Mesothelial cell of epicardium (in vitro differentiated cells): ENCODE results near the gene ALDH1B1. TPM values are rescaled to one million over a fixed set of nuclear protein-coding genes. Genes with fewer than 3 reads are reported as not detected.
A peak's percentile ranks its signal among the peaks of the same experiment; 100 is the strongest.

Experiments used
- DNase-seq, 2 experiments: peaks; one replicate each; pipeline ENCODE4 v3.0.0; 2021; ENCODE audit warnings: low spot score in 2 of 2; ENCODE audit not compliant: unreplicated experiment in 2 of 2
- H3K27ac Mint-ChIP-seq: 2 replicates; pipeline ENCODE4 v1.8.0; 2021; ENCODE audit warnings: mixed read lengths
- H3K27me3 Mint-ChIP-seq: 2 replicates; pipeline ENCODE4 v1.8.0; 2021; ENCODE audit warnings: low read depth, mixed read lengths
- H3K36me3 Mint-ChIP-seq: 2 replicates; pipeline ENCODE4 v1.8.0; 2021; ENCODE audit warnings: mixed read lengths
- H3K4me1 Mint-ChIP-seq: 2 replicates; pipeline ENCODE4 v1.8.0; 2021; ENCODE audit warnings: mixed read lengths
- H3K4me3 Mint-ChIP-seq: 2 replicates; pipeline ENCODE4 v1.8.0; 2021; ENCODE audit warnings: mild to moderate bottlenecking, moderate library complexity, mixed read lengths
- H3K9me3 Mint-ChIP-seq: 2 replicates; pipeline ENCODE4 v1.8.0; 2021; ENCODE audit warnings: mixed read lengths
- total RNA-seq: library from RNA; stranded (reverse); gene quantifications from 3 replicates; pipeline ENCODE4 v1.2.1, GENCODE V29; 2021
- TF ChIP-seq, protein P1 (sequence below): fragments of 200-600 bp; sonication (generic); IDR thresholded peaks from one replicate; pipeline ENCODE4 v1.5.0; 2021; ENCODE audit warnings: antibody characterized with exemption; ENCODE audit not compliant: unreplicated experiment

ALDH1B1 gene
- 17.5 to 20.3 TPM (median 19.7 TPM) in 3 replicates for total RNA-seq

GRCh38 chr9:38392235-38393127 lies at the start of gene ALDH1B1:
ALDH1B1 (plus strand) TSS chr9:38392702; CDS start chr9:38395749, 3,047 bp downstream.
- DNase-seq: peak; percentile 61 to 78
- peaks cover 18% of the 10 kb centered on the region for H3K36me3 Mint-ChIP-seq
- peak within 1 kb of the TSS; percentile 92 for H3K4me3 Mint-ChIP-seq
- TF ChIP-seq, protein P1, sequence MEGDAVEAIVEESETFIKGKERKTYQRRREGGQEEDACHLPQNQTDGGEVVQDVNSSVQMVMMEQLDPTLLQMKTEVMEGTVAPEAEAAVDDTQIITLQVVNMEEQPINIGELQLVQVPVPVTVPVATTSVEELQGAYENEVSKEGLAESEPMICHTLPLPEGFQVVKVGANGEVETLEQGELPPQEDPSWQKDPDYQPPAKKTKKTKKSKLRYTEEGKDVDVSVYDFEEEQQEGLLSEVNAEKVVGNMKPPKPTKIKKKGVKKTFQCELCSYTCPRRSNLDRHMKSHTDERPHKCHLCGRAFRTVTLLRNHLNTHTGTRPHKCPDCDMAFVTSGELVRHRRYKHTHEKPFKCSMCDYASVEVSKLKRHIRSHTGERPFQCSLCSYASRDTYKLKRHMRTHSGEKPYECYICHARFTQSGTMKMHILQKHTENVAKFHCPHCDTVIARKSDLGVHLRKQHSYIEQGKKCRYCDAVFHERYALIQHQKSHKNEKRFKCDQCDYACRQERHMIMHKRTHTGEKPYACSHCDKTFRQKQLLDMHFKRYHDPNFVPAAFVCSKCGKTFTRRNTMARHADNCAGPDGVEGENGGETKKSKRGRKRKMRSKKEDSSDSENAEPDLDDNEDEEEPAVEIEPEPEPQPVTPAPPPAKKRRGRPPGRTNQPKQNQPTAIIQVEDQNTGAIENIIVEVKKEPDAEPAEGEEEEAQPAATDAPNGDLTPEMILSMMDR: no peak
- no peaks in the 10 kb centered on the region for H3K9me3 Mint-ChIP-seq
- peaks cover 18% of the 10 kb centered on the region for H3K4me1 Mint-ChIP-seq
- no peaks in the 10 kb centered on the region for H3K27me3 Mint-ChIP-seq
- peak within 1 kb of the TSS; percentile 70 for H3K27ac Mint-ChIP-seq

- TF ChIP-seq, protein P1: no peak
- Mint-ChIP-seq H3K27me3 (peaks cover 6% of the 10 kb centered on the region), H3K9me3 (peaks cover 9% of the 10 kb centered on the region), H3K36me3 (no peaks in the 10 kb centered on the region), H3K4me3 (no peak overlapping the region), H3K27ac (no peak overlapping the region), H3K4me1 (peaks cover 22% of the 10 kb centered on the region)
- no peak for DNase-seq
Measured at GRCh38 chr9:38343037-38343436, 49.5 kb upstream of the ALDH1B1 start.

GRCh38 chr9:38343552-38343951 lies 49.0 kb upstream of the ALDH1B1 start:
- no peak for DNase-seq
- no peak overlapping the region for H3K4me3 Mint-ChIP-seq
- H3K27ac Mint-ChIP-seq: no peak overlapping the region
- TF ChIP-seq, protein P1: no peak
- peaks cover 9% of the 10 kb centered on the region for H3K9me3 Mint-ChIP-seq
- H3K27me3 Mint-ChIP-seq: peaks cover 6% of the 10 kb centered on the region
- peaks cover 22% of the 10 kb centered on the region for H3K4me1 Mint-ChIP-seq
- no peaks in the 10 kb centered on the region for H3K36me3 Mint-ChIP-seq

DNA sequence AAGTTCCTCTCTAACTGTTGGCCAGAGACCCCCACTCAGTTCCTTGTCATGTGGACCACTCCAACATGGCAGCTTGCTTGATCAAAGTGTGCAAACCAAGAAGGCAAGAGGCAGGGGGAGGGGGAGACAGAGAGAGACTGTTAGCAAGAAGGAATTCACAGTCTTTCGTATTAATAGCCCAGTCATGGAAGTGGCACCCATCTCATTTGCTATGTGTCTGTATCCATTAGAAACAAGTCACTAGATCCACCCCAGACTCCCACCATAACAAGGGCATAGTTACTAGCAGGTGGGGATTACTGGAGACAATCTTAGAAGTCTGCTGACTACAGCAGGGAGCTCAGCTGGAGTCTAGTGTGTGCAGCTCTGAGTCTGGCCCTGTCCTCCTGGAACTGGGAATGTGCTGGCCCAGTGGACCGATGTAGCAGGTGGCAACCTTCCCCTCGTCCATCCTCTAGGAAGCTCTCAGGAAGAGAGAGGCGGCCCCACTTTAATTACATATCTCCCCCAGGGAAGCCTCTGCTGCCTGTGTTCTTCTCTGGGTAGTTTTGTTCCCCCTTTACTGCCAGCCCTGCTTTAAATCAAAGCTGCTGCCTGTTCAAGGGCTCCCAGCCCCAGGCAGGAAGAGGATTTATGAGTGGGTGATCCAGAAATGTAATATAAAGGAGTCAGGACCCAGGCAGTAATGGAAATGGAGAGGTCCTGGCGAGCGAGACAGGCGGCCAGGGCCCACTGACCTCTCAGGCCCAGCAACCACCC lies 47.8 kb upstream of the ALDH1B1 start:
- Mint-ChIP-seq H3K4me1 (peaks cover 22% of the 10 kb centered on the region), H3K9me3 (peaks cover 17% of the 10 kb centered on the region), H3K27me3 (peaks cover 6% of the 10 kb centered on the region), H3K36me3 (no peaks in the 10 kb centered on the region), H3K27ac (peak overlapping the region; percentile 23), H3K4me3 (no peak overlapping the region)
- TF ChIP-seq, protein P1: no peak
- no peak for DNase-seq

GRCh38 chr9:38345851-38346755 lies 46.4 kb upstream of the ALDH1B1 start:
- H3K9me3 Mint-ChIP-seq: peaks cover 16% of the 10 kb centered on the region
- no peak overlapping the region for H3K4me3 Mint-ChIP-seq
- no peak for DNase-seq
- no peak overlapping the region for H3K27ac Mint-ChIP-seq
- H3K4me1 Mint-ChIP-seq: peaks cover 22% of the 10 kb centered on the region
- peaks cover 3% of the 10 kb centered on the region for H3K27me3 Mint-ChIP-seq
- H3K36me3 Mint-ChIP-seq: no peaks in the 10 kb centered on the region
- TF ChIP-seq, protein P1: no peak
